Gastrocnemius medialis (tissue), 4 donors: Measurements from ENCODE around the gene DLG4.

Experiments
- CTCF ChIP-seq, 5 experiments: fragments of 450-650 bp in 3 of 5; fragments of 200-600 bp in 2 of 5; sonication (generic) in 2 of 5; IDR thresholded peaks in 4 of 5; conservative IDR thresholded peaks in 1 of 5; 1 replicate in 4 of 5; 2 replicates in 1 of 5; pipeline ENCODE4 v1.5.1; 2016 to 2019; ENCODE audit warnings: antibody characterized with exemption in 5 of 5, mild to moderate bottlenecking in 3 of 5, moderate library complexity in 3 of 5
- POLR2A ChIP-seq, 2 donors: fragments of 450-650 bp; IDR thresholded peaks; one replicate each; pipeline ENCODE4 v1.6.1; 2017; ENCODE audit warnings: antibody characterized with exemption in 2 of 2, mild to moderate bottlenecking in 2 of 2, moderate library complexity in 2 of 2

DNA sequence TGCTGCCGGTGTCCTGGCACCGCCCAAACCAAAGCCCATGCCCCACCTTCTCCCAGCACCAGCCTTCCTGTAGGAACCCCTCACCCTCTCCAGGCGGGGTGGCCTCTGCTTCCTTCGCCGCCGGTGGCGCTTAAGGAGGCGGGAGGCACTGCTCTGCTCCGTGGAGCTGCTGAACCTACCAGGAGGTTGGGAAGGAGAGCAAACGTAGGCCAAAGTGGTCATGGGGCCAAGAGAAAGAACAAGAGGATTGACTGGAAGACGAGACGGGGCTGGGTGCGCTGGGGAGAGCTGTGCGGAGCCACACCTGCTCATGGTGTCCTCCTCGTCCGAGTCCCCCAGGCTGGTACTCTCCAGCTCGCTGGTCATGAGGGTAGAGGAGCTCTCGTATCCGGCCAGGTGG is 9.9 kb upstream of the DLG4 start:
- TF ChIP-seq CTCF (IDR thresholded peaks at IDR 0.05 in 4 of 5, conservative IDR thresholded peaks at IDR 0.05 in 1 of 5) (no peak), POLR2A (IDR thresholded peaks at IDR 0.05) (no peak)
